H1 (cell line): ENCODE data around the gene AP4M1. TPM values are rescaled to one million over a fixed set of nuclear protein-coding genes. Genes with fewer than 3 reads are reported as not detected.

Experiments
- BCL11A ChIP-seq, 2 experiments: IDR thresholded peaks; one replicate each; pipeline ENCODE4 v1.6.1; 2011; ENCODE audit warnings: low read depth in 2 of 2, low read length in 2 of 2, mild to moderate bottlenecking in 2 of 2
- SP4 ChIP-seq: IDR thresholded peaks from 2 replicates; pipeline ENCODE4 v1.6.1; 2012; ENCODE audit warnings: low read length, inconsistent platforms
- polyA plus RNA-seq, 7 experiments: library from polyadenylated mRNA; depleted of rRNA in 3 of 7; stranded (reverse) in 5 of 7; unstranded in 2 of 7; fragments of >200 nt in 5 of 7; fragments of 200-250 nt in 2 of 7; gene quantifications; 1 replicate in 5 of 7; 2 replicates in 1 of 7; 4 replicates in 1 of 7; pipeline versions ENCODE4 v1.2.1 to v1.2.3, GENCODE V29; 2011 to 2013; ENCODE audit warnings: missing spikeins in 2 of 7, mixed read lengths in 2 of 7
- total RNA-seq: library from RNA; stranded (reverse); fragmentation: NEBNext Ultra II Directional; extraction: Animal tissue kit (Norgen Biotek cat#: 25700); gene quantifications from 2 replicates; pipeline ENCODE4 v1.2.1, GENCODE V29; 2021

The AP4M1 gene
- total and polyA plus RNA-seq, 2 of the 8 experiments (the other 6 are each of a cell fraction or from before 2014, with no cell fraction given): 15.2 to 16.6 TPM

- TF ChIP-seq BCL11A (IDR thresholded peaks at IDR 0.05; ENCODE audit: low read depth in 2 of 2, low read length in 2 of 2) (no peak), SP4 (no peak)
These were observed 51.0 kb downstream of the AP4M1 start (continued) for GRCh38 chr7:100152404-100152803.
